OCI-LY1 (cell line): ENCODE results near the gene ARHGDIA.

Source experiments
- H2AFZ ChIP-seq: fragments of 200-600 bp; sonication (generic), shearing (Covaris generic); 2 replicates; pipeline ENCODE4 v1.6.0; 2014; ENCODE audit warnings: antibody characterized with exemption, mild to moderate bottlenecking, low read length
- H3F3A ChIP-seq: fragments of 200-600 bp; sonication (generic), shearing (Covaris generic); 2 replicates; pipeline ENCODE4 v1.6.0; 2014; ENCODE audit warnings: mild to moderate bottlenecking, antibody characterized with exemption, low read length, moderate library complexity; ENCODE audit not compliant: insufficient read depth
- H3K27ac ChIP-seq: fragments of 200-600 bp; sonication (generic); 2 replicates; pipeline ENCODE4 v1.5.1; 2014; ENCODE audit warnings: low read length, mixed run types, mild to moderate bottlenecking, low read depth; ENCODE audit not compliant: poor library complexity, severe bottlenecking
- H3K27me3 ChIP-seq: fragments of 200-600 bp; sonication (generic); 2 replicates; pipeline ENCODE4 v1.6.0; 2014; ENCODE audit warnings: antibody characterized with exemption, mild to moderate bottlenecking, low read length, moderate library complexity; ENCODE audit not compliant: insufficient read depth
- H3K36me3 ChIP-seq: fragments of 200-600 bp; sonication (generic); 2 replicates; pipeline ENCODE4 v1.6.1; 2014; ENCODE audit warnings: mild to moderate bottlenecking, antibody characterized with exemption, low read length, moderate library complexity, mixed read lengths; ENCODE audit not compliant: insufficient read depth
- H3K4me1 ChIP-seq: fragments of 200-600 bp; sonication (generic); 2 replicates; pipeline ENCODE4 v1.5.1; 2014; ENCODE audit warnings: mild to moderate bottlenecking, low read length, moderate library complexity; ENCODE audit not compliant: insufficient read depth, severe bottlenecking
- H3K4me2 ChIP-seq: fragments of 200-600 bp; sonication (generic), shearing (Covaris generic); 2 replicates; pipeline ENCODE4 v1.6.1; 2014; ENCODE audit warnings: low read length
- H3K4me3 ChIP-seq: fragments of 200-600 bp; sonication (generic); 2 replicates; pipeline ENCODE4 v1.5.1; 2014; ENCODE audit warnings: low read length, low read depth, mild to moderate bottlenecking, mixed read lengths; ENCODE audit not compliant: poor library complexity, severe bottlenecking
- H3K79me2 ChIP-seq: fragments of 200-600 bp; shearing (Covaris generic); 2 replicates; pipeline ENCODE4 v1.6.1; 2016; ENCODE audit warnings: mixed run types, low read length, mixed read lengths; ENCODE audit not compliant: insufficient read depth
- H3K9ac ChIP-seq: fragments of 200-600 bp; sonication (generic), shearing (Covaris generic); 2 replicates; pipeline ENCODE4 v1.6.1; 2014; ENCODE audit warnings: mild to moderate bottlenecking, low read length, mixed read lengths
- H3K9me2 ChIP-seq: fragments of 200-600 bp; sonication (generic), shearing (Covaris generic); 2 replicates; pipeline ENCODE4 v1.6.1; 2014; ENCODE audit warnings: low read depth, mild to moderate bottlenecking, low read length, mixed read lengths
- H3K9me3 ChIP-seq: fragments of 200-600 bp; shearing (Covaris generic); 2 replicates; pipeline ENCODE4 v1.6.1; 2014; ENCODE audit warnings: low read length, mixed read lengths
- H4K20me1 ChIP-seq: fragments of 200-600 bp; sonication (generic), shearing (Covaris generic); 2 replicates; pipeline ENCODE4 v1.6.0; 2016; ENCODE audit warnings: mild to moderate bottlenecking, low read length; ENCODE audit not compliant: insufficient read depth
- EZH2 ChIP-seq: fragments of 200-600 bp; sonication (generic), shearing (Covaris generic); IDR thresholded peaks from 2 replicates; pipeline ENCODE4 v1.8.0; 2017; ENCODE audit warnings: borderline replicate concordance, mixed run types, mild to moderate bottlenecking, antibody characterized with exemption, low read length, moderate library complexity, mixed read lengths
- TF ChIP-seq, protein P1 (sequence below): fragments of 200-600 bp; sonication (generic), shearing (Covaris generic); IDR thresholded peaks from 2 replicates; pipeline ENCODE4 v1.5.1; 2017; ENCODE audit warnings: mild to moderate bottlenecking, antibody characterized with exemption, low read length, moderate library complexity, mixed read lengths

Gene ARHGDIA

DNA sequence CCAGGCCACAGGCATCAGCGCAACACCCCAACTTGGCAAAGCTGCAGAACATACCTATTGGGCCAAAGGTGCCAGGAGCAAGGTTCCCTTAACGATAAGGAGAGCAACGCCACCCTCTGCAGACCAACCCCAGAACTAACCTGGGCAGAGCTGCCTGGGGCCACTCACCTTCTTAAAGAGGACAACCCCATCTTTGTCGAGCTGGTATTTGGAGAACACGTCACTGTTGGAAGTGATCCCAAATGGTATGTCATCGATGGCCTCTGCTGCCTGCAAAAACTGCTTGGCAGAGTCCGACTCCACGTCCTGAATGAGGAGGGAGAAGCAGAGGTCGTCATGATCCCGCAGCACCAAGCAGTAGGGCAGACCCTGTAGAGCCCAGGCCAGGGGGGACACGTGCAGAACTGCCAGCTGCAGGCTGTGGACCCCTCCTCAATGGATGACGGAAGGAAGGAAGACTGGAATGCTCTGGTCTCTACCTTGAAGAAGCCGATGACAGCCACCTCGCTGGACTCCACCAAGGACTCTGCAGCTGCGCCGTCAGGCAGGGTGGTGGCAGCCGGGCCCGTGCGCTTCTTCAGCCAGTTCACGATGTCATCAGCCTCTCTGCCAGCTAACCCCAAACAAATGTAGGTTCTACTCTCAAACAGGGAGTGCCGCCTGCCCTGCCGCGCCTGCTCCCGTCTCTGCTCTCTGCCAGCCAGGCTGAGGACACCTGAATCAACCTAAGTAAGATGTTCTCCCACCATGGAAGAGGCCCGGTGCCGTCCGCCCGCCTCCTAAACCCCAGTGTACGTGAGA, 16.0 kb downstream of the ARHGDIA start:
- Histone ChIP-seq H3K4me2 (no peak overlapping the region), H3K9me3 (no peaks in the 10 kb centered on the region), H3K9ac (no peak overlapping the region), H3K4me3 (no peak overlapping the region), H3K36me3 (peaks cover 82% of the 10 kb centered on the region), H3K4me1 (peaks cover 17% of the 10 kb centered on the region), H3K79me2 (peaks cover 27% of the 10 kb centered on the region), H3F3A (no peaks in the 10 kb centered on the region), H2AFZ (no peak overlapping the region), H4K20me1 (no peaks in the 10 kb centered on the region), H3K9me2 (no peaks in the 10 kb centered on the region), H3K27me3 (no peaks in the 10 kb centered on the region), H3K27ac (no peak overlapping the region)
- TF ChIP-seq, protein P1, sequence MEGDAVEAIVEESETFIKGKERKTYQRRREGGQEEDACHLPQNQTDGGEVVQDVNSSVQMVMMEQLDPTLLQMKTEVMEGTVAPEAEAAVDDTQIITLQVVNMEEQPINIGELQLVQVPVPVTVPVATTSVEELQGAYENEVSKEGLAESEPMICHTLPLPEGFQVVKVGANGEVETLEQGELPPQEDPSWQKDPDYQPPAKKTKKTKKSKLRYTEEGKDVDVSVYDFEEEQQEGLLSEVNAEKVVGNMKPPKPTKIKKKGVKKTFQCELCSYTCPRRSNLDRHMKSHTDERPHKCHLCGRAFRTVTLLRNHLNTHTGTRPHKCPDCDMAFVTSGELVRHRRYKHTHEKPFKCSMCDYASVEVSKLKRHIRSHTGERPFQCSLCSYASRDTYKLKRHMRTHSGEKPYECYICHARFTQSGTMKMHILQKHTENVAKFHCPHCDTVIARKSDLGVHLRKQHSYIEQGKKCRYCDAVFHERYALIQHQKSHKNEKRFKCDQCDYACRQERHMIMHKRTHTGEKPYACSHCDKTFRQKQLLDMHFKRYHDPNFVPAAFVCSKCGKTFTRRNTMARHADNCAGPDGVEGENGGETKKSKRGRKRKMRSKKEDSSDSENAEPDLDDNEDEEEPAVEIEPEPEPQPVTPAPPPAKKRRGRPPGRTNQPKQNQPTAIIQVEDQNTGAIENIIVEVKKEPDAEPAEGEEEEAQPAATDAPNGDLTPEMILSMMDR: no peak
- no peak for TF ChIP-seq EZH2

DNA sequence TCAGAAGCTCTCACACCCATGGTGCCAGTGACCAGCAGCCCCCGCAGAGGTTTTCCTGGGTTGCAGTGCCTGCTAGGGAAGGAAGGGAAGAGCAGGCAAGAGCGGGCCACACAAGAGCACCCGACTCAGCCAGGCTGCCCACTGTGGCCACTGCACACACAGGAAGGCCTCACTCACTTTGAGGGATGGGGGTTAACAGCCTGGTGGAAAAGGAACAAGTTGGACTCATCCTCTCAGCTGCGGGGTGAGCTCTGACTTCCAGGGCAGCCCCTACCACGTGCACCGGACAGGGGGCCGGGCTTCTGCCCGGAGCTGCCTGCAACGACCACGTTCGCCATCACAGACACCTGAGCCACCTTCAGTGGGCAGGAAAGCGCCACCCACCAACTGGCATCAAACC, 18.9 kb downstream of the ARHGDIA start:
- no peaks in the 10 kb centered on the region for H3K9me3 ChIP-seq
- no peak overlapping the region for H3K27ac ChIP-seq
- no peaks in the 10 kb centered on the region for H3F3A ChIP-seq
- no peaks in the 10 kb centered on the region for H3K27me3 ChIP-seq
- H3K9ac ChIP-seq: no peak overlapping the region
- TF ChIP-seq EZH2: no peak
- no peaks in the 10 kb centered on the region for H4K20me1 ChIP-seq
- no peak overlapping the region for H3K4me3 ChIP-seq
- no peaks in the 10 kb centered on the region for H3K9me2 ChIP-seq
- no peaks in the 10 kb centered on the region for H3K4me1 ChIP-seq
- no peaks in the 10 kb centered on the region for H3K79me2 ChIP-seq
- no peak overlapping the region for H2AFZ ChIP-seq
- peaks cover 72% of the 10 kb centered on the region for H3K36me3 ChIP-seq
- no peak overlapping the region for H3K4me2 ChIP-seq

DNA sequence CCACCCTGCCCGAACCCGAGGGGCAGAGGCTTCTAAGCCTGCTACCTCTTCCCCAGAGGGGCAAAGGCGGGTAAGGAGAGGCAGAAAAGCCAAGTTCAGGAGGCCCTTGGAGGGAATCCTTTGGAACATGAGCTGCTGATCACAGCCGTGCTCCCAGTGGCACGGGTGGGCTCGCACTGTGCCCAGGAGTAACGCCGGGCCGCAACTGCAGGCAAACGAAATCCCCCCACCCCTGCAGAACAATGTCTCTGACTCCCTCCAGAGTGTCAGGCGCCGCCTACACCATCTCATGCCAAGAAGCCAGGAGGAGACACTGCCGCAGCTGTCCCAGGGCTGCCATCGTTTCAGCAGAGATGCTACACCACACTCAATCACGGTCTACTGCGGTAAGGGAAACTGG, 19.7 kb downstream of the ARHGDIA start:
- no peak overlapping the region for H3K4me2 ChIP-seq
- no peak overlapping the region for H3K4me3 ChIP-seq
- no peaks in the 10 kb centered on the region for H3K9me2 ChIP-seq
- H3K4me1 ChIP-seq: no peaks in the 10 kb centered on the region
- H4K20me1 ChIP-seq: no peaks in the 10 kb centered on the region
- TF ChIP-seq, protein P1: no peak
- no peak for TF ChIP-seq EZH2
- no peaks in the 10 kb centered on the region for H3K9me3 ChIP-seq
- no peak overlapping the region for H2AFZ ChIP-seq
- H3K36me3 ChIP-seq: peaks cover 75% of the 10 kb centered on the region
- H3K9ac ChIP-seq: no peak overlapping the region
- H3K79me2 ChIP-seq: no peaks in the 10 kb centered on the region
- H3K27ac ChIP-seq: no peak overlapping the region
- no peaks in the 10 kb centered on the region for H3K27me3 ChIP-seq
- no peaks in the 10 kb centered on the region for H3F3A ChIP-seq

DNA sequence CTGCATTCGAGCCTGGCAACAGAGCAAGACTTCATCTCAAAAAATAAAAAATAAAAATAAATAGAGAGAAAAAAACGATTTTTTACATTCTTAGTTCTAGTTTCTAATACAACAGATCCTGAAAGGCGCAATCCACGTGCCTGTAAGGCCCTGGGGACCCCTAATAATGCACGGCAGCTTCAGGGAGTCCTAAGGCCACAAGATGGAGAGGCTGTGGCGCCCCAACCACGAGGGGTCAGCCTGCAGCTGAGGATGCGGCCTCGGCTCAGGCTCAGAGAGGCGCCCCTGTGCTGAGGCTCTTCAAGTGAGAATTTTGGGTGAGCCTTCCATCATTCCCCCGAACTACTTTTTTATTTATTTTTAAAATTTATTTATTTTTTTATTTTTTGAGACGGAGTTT, 21.7 kb downstream of the ARHGDIA start:
- no peak overlapping the region for H3K9ac ChIP-seq
- H3K4me2 ChIP-seq: no peak overlapping the region
- no peaks in the 10 kb centered on the region for H3K27me3 ChIP-seq
- no peaks in the 10 kb centered on the region for H3K9me2 ChIP-seq
- H3K4me1 ChIP-seq: no peaks in the 10 kb centered on the region
- H3K4me3 ChIP-seq: no peak overlapping the region
- TF ChIP-seq EZH2: no peak
- TF ChIP-seq, protein P1: no peak
- peaks cover 77% of the 10 kb centered on the region for H3K36me3 ChIP-seq
- H4K20me1 ChIP-seq: no peaks in the 10 kb centered on the region
- no peak overlapping the region for H2AFZ ChIP-seq
- no peaks in the 10 kb centered on the region for H3K79me2 ChIP-seq
- no peaks in the 10 kb centered on the region for H3K9me3 ChIP-seq
- no peaks in the 10 kb centered on the region for H3F3A ChIP-seq
- H3K27ac ChIP-seq: no peak overlapping the region
